ENCODE results near the gene DMRTB1.

Gene DMRTB1

GRCh38 chr1:53508991-53509666 lies 49.9 kb downstream of the DMRTB1 start:
- Histone ChIP-seq H3K4me1 (ENCODE audit: control extremely low read depth in 1 of 4, control insufficient read depth in 4 of 4, insufficient read depth in 4 of 4, low read length in 3 of 4) (peaks cover 0 to 21% (median 18%) of the 10 kb centered on the region in 4 experiments), H3K9me3 (ENCODE audit: control extremely low read depth in 1 of 5, control insufficient read depth in 4 of 5, insufficient read depth in 2 of 5, low read depth in 1 of 5, low read length in 4 of 5) (no peaks in the 10 kb centered on the region), H3K4me3 (ENCODE audit: control insufficient read depth in 1 of 7, extremely low read depth in 1 of 7, insufficient read depth in 4 of 7, low read depth in 2 of 7, low read length in 6 of 7) (peak overlapping the region in 2 of 7 experiments; percentile 33 to 42), H3K27ac (ENCODE audit: insufficient read depth in 1 of 2, low read depth in 1 of 2, low read length in 2 of 2, poor library complexity in 1 of 2, severe bottlenecking in 2 of 2) (no peak overlapping the region), H3K27me3 (replicated peaks in 2 of 5; ENCODE audit: control insufficient read depth in 4 of 5, insufficient read depth in 5 of 5, low read length in 4 of 5) (no peaks in the 10 kb centered on the region), H3K36me3 (ENCODE audit: control insufficient read depth in 4 of 4, insufficient read depth in 4 of 4, low read length in 3 of 4) (no peaks in the 10 kb centered on the region)
- ChIA-PET CTCF (interaction anchor here (1.1 to 1.3 kb wide), 3 partner anchors 22 to 173 kb away, joined by 3 to 4 read pairs (median 4); no protein-coding TSS in a partner anchor), POLR2A (no interaction called here)
- DNase-seq, result peak; percentile 44 to 84 (median 76)
- WGBS (ENCODE audit: insufficient coverage), result 33% methylated on average over 18 of the region's 23 CpGs

DNA sequence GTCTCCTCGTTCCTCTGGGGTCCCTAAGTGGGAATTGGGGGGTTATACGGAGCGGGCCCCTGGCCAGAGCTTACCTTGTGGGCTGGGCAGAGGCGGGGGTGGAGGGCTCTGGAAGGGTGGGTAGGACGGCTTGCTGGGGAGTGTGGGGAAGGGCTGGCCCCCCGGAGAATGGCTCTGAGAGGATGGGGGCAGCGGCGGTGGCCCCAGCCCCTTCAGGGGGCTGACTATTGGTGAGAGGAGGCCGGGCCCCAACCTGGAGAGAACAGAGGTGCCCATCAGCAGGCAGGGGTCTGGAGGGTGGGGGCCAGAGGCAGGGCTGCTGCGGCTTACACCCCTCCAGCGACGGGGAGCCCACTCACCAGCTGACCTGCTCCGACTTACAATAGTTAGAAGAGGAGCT lies 50.6 kb downstream of the DMRTB1 start:
- Histone ChIP-seq H3K9me3 (ENCODE audit: control extremely low read depth in 1 of 5, control insufficient read depth in 4 of 5, insufficient read depth in 2 of 5, low read depth in 1 of 5, low read length in 4 of 5) (no peaks in the 10 kb centered on the region), H3K4me3 (ENCODE audit: control insufficient read depth in 1 of 7, extremely low read depth in 1 of 7, insufficient read depth in 4 of 7, low read depth in 2 of 7, low read length in 6 of 7) (no peak overlapping the region), H3K4me1 (ENCODE audit: control extremely low read depth in 1 of 4, control insufficient read depth in 4 of 4, insufficient read depth in 4 of 4, low read length in 3 of 4) (peaks cover 0 to 21% (median 18%) of the 10 kb centered on the region in 4 experiments), H3K27me3 (replicated peaks in 2 of 5; ENCODE audit: control insufficient read depth in 4 of 5, insufficient read depth in 5 of 5, low read length in 4 of 5) (no peaks in the 10 kb centered on the region), H3K36me3 (ENCODE audit: control insufficient read depth in 4 of 4, insufficient read depth in 4 of 4, low read length in 3 of 4) (no peaks in the 10 kb centered on the region), H3K27ac (ENCODE audit: insufficient read depth in 1 of 2, low read depth in 1 of 2, low read length in 2 of 2, poor library complexity in 1 of 2, severe bottlenecking in 2 of 2) (no peak overlapping the region)
- ChIA-PET CTCF (interaction anchor here (1.1 to 1.3 kb wide), 2 partner anchors 22 to 173 kb away, joined by 3 to 4 read pairs; no protein-coding TSS in a partner anchor), POLR2A (no interaction called here)
- no peak for DNase-seq
- 100% methylated on average over 10 of the region's 13 CpGs for WGBS (ENCODE audit: insufficient coverage)

- ChIA-PET POLR2A (interaction anchor here (0.6 kb wide), 1 partner anchor 213 kb away, joined by 3 read pairs; no protein-coding TSS in a partner anchor), CTCF (interaction anchor here (1.1 to 1.3 kb wide), 2 partner anchors 23 to 172 kb away, joined by 3 to 4 read pairs; no protein-coding TSS in a partner anchor)
- Histone ChIP-seq H3K4me1 (ENCODE audit: control extremely low read depth in 1 of 4, control insufficient read depth in 4 of 4, insufficient read depth in 4 of 4, low read length in 3 of 4) (peaks cover 0 to 21% (median 18%) of the 10 kb centered on the region in 4 experiments), H3K4me3 (ENCODE audit: control insufficient read depth in 1 of 7, extremely low read depth in 1 of 7, insufficient read depth in 4 of 7, low read depth in 2 of 7, low read length in 6 of 7) (no peak overlapping the region), H3K27me3 (replicated peaks in 2 of 5; ENCODE audit: control insufficient read depth in 4 of 5, insufficient read depth in 5 of 5, low read length in 4 of 5) (no peaks in the 10 kb centered on the region), H3K27ac (ENCODE audit: insufficient read depth in 1 of 2, low read depth in 1 of 2, low read length in 2 of 2, poor library complexity in 1 of 2, severe bottlenecking in 2 of 2) (no peak overlapping the region), H3K9me3 (ENCODE audit: control extremely low read depth in 1 of 5, control insufficient read depth in 4 of 5, insufficient read depth in 2 of 5, low read depth in 1 of 5, low read length in 4 of 5) (no peaks in the 10 kb centered on the region), H3K36me3 (ENCODE audit: control insufficient read depth in 4 of 4, insufficient read depth in 4 of 4, low read length in 3 of 4) (no peaks in the 10 kb centered on the region)
- DNase-seq, result no peak
- WGBS (ENCODE audit: insufficient coverage), result 100% methylated on average over 7 of the region's 7 CpGs
These were observed 51.0 kb downstream of the DMRTB1 start for GRCh38 chr1:53510215-53510614.

GRCh38 chr1:53511323-53511932 lies 52.2 kb downstream of the DMRTB1 start:
- ChIA-PET CTCF (interaction anchor here (1.6 kb wide), 2 partner anchors 12 to 15 kb away, joined by 4 read pairs; no protein-coding TSS in a partner anchor), POLR2A (no interaction called here)
- Histone ChIP-seq H3K4me3 (ENCODE audit: control insufficient read depth in 1 of 7, extremely low read depth in 1 of 7, insufficient read depth in 4 of 7, low read depth in 2 of 7, low read length in 6 of 7) (no peak overlapping the region), H3K4me1 (ENCODE audit: control extremely low read depth in 1 of 4, control insufficient read depth in 4 of 4, insufficient read depth in 4 of 4, low read length in 3 of 4) (peaks cover 0 to 21% (median 18%) of the 10 kb centered on the region in 4 experiments), H3K9me3 (ENCODE audit: control extremely low read depth in 1 of 5, control insufficient read depth in 4 of 5, insufficient read depth in 2 of 5, low read depth in 1 of 5, low read length in 4 of 5) (no peaks in the 10 kb centered on the region), H3K27ac (ENCODE audit: insufficient read depth in 1 of 2, low read depth in 1 of 2, low read length in 2 of 2, poor library complexity in 1 of 2, severe bottlenecking in 2 of 2) (no peak overlapping the region), H3K36me3 (ENCODE audit: control insufficient read depth in 4 of 4, insufficient read depth in 4 of 4, low read length in 3 of 4) (no peaks in the 10 kb centered on the region), H3K27me3 (replicated peaks in 2 of 5; ENCODE audit: control insufficient read depth in 4 of 5, insufficient read depth in 5 of 5, low read length in 4 of 5) (no peaks in the 10 kb centered on the region)
- no peak for DNase-seq
- WGBS (ENCODE audit: insufficient coverage), result 89% methylated on average over 12 of the region's 13 CpGs

GRCh38 chr1:53511933-53512806 lies 53.0 kb downstream of the DMRTB1 start:
- CTCF ChIA-PET, result interaction anchor here (0.9 to 1.6 kb wide), 3 partner anchors 13 to 77 kb away, joined by 3 to 4 read pairs (median 4); no protein-coding TSS in a partner anchor
- Histone ChIP-seq H3K4me1 (ENCODE audit: control extremely low read depth in 1 of 4, control insufficient read depth in 4 of 4, insufficient read depth in 4 of 4, low read length in 3 of 4) (peaks cover 0 to 21% (median 18%) of the 10 kb centered on the region in 4 experiments), H3K27me3 (replicated peaks in 2 of 5; ENCODE audit: control insufficient read depth in 4 of 5, insufficient read depth in 5 of 5, low read length in 4 of 5) (no peaks in the 10 kb centered on the region), H3K36me3 (ENCODE audit: control insufficient read depth in 4 of 4, insufficient read depth in 4 of 4, low read length in 3 of 4) (no peaks in the 10 kb centered on the region), H3K4me3 (ENCODE audit: control insufficient read depth in 1 of 7, extremely low read depth in 1 of 7, insufficient read depth in 4 of 7, low read depth in 2 of 7, low read length in 6 of 7) (no peak overlapping the region), H3K9me3 (ENCODE audit: control extremely low read depth in 1 of 5, control insufficient read depth in 4 of 5, insufficient read depth in 2 of 5, low read depth in 1 of 5, low read length in 4 of 5) (no peaks in the 10 kb centered on the region), H3K27ac (ENCODE audit: insufficient read depth in 1 of 2, low read depth in 1 of 2, low read length in 2 of 2, poor library complexity in 1 of 2, severe bottlenecking in 2 of 2) (no peak overlapping the region)
- 68% methylated on average over 18 of the region's 19 CpGs for WGBS (ENCODE audit: insufficient coverage)
- POLR2A ChIA-PET, result no interaction called here
- peak in 1 of 3 donors; percentile 15 for DNase-seq

- H3K4me1 ChIP-seq (ENCODE audit: control extremely low read depth in 1 of 4, control insufficient read depth in 4 of 4, insufficient read depth in 4 of 4, low read length in 3 of 4), result peaks cover 0 to 21% (median 18%) of the 10 kb centered on the region in 4 experiments
- ChIA-PET POLR2A (no interaction called here), CTCF (interaction anchor here (0.9 to 1.6 kb wide), 3 partner anchors 13 to 76 kb away, joined by 3 to 4 read pairs (median 4); no protein-coding TSS in a partner anchor)
- WGBS (ENCODE audit: insufficient coverage), result 87% methylated on average over 22 of the region's 22 CpGs
- H3K27ac ChIP-seq (ENCODE audit: insufficient read depth in 1 of 2, low read depth in 1 of 2, low read length in 2 of 2, poor library complexity in 1 of 2, severe bottlenecking in 2 of 2), result no peak overlapping the region
- no peak for DNase-seq
- no peaks in the 10 kb centered on the region for H3K36me3 ChIP-seq (ENCODE audit: control insufficient read depth in 4 of 4, insufficient read depth in 4 of 4, low read length in 3 of 4)
- no peak overlapping the region for H3K4me3 ChIP-seq (ENCODE audit: control insufficient read depth in 1 of 7, extremely low read depth in 1 of 7, insufficient read depth in 4 of 7, low read depth in 2 of 7, low read length in 6 of 7)
- no peaks in the 10 kb centered on the region for H3K9me3 ChIP-seq (ENCODE audit: control extremely low read depth in 1 of 5, control insufficient read depth in 4 of 5, insufficient read depth in 2 of 5, low read depth in 1 of 5, low read length in 4 of 5)
- H3K27me3 ChIP-seq (replicated peaks in 2 of 5; ENCODE audit: control insufficient read depth in 4 of 5, insufficient read depth in 5 of 5, low read length in 4 of 5), result no peaks in the 10 kb centered on the region
These were observed 53.9 kb downstream of the DMRTB1 start for GRCh38 chr1:53512807-53513755.

Measured in common myeloid progenitor, CD34-positive (primary cell).